Progenitor cell of endocrine pancreas (in vitro differentiated cells): ENCODE measurements around the gene ZC3H11A. TPM values are rescaled to one million over a fixed set of nuclear protein-coding genes. Genes with fewer than 3 reads are reported as not detected.
A peak's percentile ranks its signal among the peaks of the same experiment; 100 is the strongest.

ENCODE experiments used
- DNase-seq: peaks from one replicate; pipeline ENCODE4 v3.0.0; 2021; ENCODE audit warnings: low spot score; ENCODE audit not compliant: unreplicated experiment
- H3K27ac Mint-ChIP-seq: 2 replicates; pipeline ENCODE4 v1.8.0; 2021; ENCODE audit warnings: mild to moderate bottlenecking, moderate library complexity, mixed read lengths
- H3K27me3 Mint-ChIP-seq: 2 replicates; pipeline ENCODE4 v1.8.0; 2021; ENCODE audit warnings: mixed read lengths
- H3K36me3 Mint-ChIP-seq: 2 replicates; pipeline ENCODE4 v1.8.0; 2022; ENCODE audit warnings: mixed read lengths; ENCODE audit not compliant: insufficient read depth
- H3K4me1 Mint-ChIP-seq: 2 replicates; pipeline ENCODE4 v1.8.0; 2021; ENCODE audit warnings: low read depth, mixed read lengths
- H3K4me3 Mint-ChIP-seq: 2 replicates; pipeline ENCODE4 v1.8.0; 2021; ENCODE audit warnings: low read depth, mild to moderate bottlenecking, moderate library complexity, mixed read lengths
- H3K9me3 Mint-ChIP-seq: 2 replicates; pipeline ENCODE4 v1.8.0; 2021; ENCODE audit warnings: low read depth, mixed read lengths
- CTCF ChIP-seq: fragments of 200-600 bp; sonication (generic); IDR thresholded peaks from one replicate; pipeline ENCODE4 v1.5.0; 2021; ENCODE audit warnings: antibody characterized with exemption, mild to moderate bottlenecking; ENCODE audit not compliant: unreplicated experiment
- total RNA-seq: library from RNA; stranded (reverse); gene quantifications from 2 replicates; pipeline ENCODE4 v1.2.1, GENCODE V29; 2021

ZC3H11A gene
- total RNA-seq, 1 donor from 2014 or later = 100 TPM

GRCh38 chr1:203807196-203807595 is 11.8 kb downstream of the ZC3H11A start:
- H3K27me3 Mint-ChIP-seq = no peaks in the 10 kb centered on the region
- TF ChIP-seq CTCF = no peak
- H3K27ac Mint-ChIP-seq = peak overlapping the region; percentile 49

GRCh38 chr1:203813581-203814341 is 18.3 kb downstream of the ZC3H11A start:
- Mint-ChIP-seq H3K36me3 (peaks cover 26% of the 10 kb centered on the region), H3K4me3 (no peak overlapping the region), H3K27ac (peak overlapping the region; percentile 56), H3K9me3 (no peaks in the 10 kb centered on the region), H3K4me1 (no peaks in the 10 kb centered on the region), H3K27me3 (no peaks in the 10 kb centered on the region)
- DNase-seq = no peak
- TF ChIP-seq CTCF = no peak

More at GRCh38 chr1:203807196-203807595, 11.8 kb downstream of the ZC3H11A start:
- Mint-ChIP-seq H3K4me1 (peaks cover 1% of the 10 kb centered on the region), H3K36me3 (peaks cover 31% of the 10 kb centered on the region), H3K9me3 (no peaks in the 10 kb centered on the region), H3K4me3 (no peak overlapping the region)
- DNase-seq = no peak

GRCh38 chr1:203818399-203818798 is 23.0 kb downstream of the ZC3H11A start:
- Mint-ChIP-seq H3K4me3 (no peak overlapping the region), H3K36me3 (peaks cover 36% of the 10 kb centered on the region), H3K27me3 (no peaks in the 10 kb centered on the region), H3K4me1 (no peaks in the 10 kb centered on the region), H3K9me3 (no peaks in the 10 kb centered on the region), H3K27ac (no peak overlapping the region)
- no peak for TF ChIP-seq CTCF
- no peak for DNase-seq

- Mint-ChIP-seq H3K4me3 (no peak overlapping the region), H3K4me1 (no peaks in the 10 kb centered on the region), H3K36me3 (peaks cover 43% of the 10 kb centered on the region), H3K27ac (no peak overlapping the region), H3K27me3 (no peaks in the 10 kb centered on the region), H3K9me3 (no peaks in the 10 kb centered on the region)
- no peak for TF ChIP-seq CTCF
- DNase-seq = no peak
Measured at GRCh38 chr1:203823306-203823705, 27.9 kb downstream of the ZC3H11A start.

- Mint-ChIP-seq H3K27ac (no peak overlapping the region), H3K27me3 (no peaks in the 10 kb centered on the region), H3K36me3 (peaks cover 42% of the 10 kb centered on the region), H3K9me3 (no peaks in the 10 kb centered on the region), H3K4me1 (no peaks in the 10 kb centered on the region), H3K4me3 (no peak overlapping the region)
- TF ChIP-seq CTCF = no peak
- no peak for DNase-seq
Measured at GRCh38 chr1:203826175-203826574, 30.8 kb downstream of the ZC3H11A start.
